ENCODE data around the gene ENTPD5. TPM values are rescaled to one million over a fixed set of nuclear protein-coding genes. Genes with fewer than 3 reads are reported as not detected.

The ENTPD5 gene
- total RNA-seq, 4 donors from 2014 or later, result 28.9 to 300 (median 148) TPM

DNA sequence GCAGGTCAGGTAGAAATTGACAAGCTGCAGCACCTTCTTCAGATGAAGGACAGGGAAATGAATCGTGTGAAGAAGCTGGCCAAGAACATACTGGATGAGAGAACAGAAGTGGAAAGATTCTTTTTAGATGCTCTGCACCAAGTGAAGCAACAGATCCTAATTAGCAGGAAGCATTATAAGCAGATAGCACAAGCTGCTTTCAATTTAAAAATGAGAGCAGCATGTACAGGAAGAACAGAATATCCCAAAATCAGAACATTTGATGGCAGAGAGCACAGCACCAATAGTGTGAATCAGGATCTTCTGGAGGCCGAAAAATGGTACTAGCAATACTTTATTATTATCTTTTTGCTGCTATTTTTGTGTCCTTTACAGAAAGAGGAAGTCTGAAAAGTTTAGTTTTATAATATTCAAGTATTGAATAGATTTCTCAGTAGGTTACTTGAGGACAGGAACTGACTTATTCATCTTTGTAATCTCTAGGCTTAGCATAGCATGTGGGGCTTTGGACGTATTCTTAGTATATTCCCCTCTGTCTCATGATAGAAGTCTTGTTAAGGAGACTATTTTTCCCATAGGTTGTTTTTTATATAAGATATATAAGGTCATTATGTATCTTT lies 30.9 kb upstream of the ENTPD5 start:
- DNase-seq, result no peak
- Histone ChIP-seq H3K4me3 (no peak overlapping the region), H3K4me1 (no peaks in the 10 kb centered on the region), H3K36me3 (no peaks in the 10 kb centered on the region), H3K27ac (no peak overlapping the region), H3K9me3 (no peaks in the 10 kb centered on the region), H3K27me3 (no peaks in the 10 kb centered on the region)
- no peak for TF ChIP-seq POLR2A (IDR thresholded peaks at IDR 0.05)
- TF ChIP-seq, protein P1, sequence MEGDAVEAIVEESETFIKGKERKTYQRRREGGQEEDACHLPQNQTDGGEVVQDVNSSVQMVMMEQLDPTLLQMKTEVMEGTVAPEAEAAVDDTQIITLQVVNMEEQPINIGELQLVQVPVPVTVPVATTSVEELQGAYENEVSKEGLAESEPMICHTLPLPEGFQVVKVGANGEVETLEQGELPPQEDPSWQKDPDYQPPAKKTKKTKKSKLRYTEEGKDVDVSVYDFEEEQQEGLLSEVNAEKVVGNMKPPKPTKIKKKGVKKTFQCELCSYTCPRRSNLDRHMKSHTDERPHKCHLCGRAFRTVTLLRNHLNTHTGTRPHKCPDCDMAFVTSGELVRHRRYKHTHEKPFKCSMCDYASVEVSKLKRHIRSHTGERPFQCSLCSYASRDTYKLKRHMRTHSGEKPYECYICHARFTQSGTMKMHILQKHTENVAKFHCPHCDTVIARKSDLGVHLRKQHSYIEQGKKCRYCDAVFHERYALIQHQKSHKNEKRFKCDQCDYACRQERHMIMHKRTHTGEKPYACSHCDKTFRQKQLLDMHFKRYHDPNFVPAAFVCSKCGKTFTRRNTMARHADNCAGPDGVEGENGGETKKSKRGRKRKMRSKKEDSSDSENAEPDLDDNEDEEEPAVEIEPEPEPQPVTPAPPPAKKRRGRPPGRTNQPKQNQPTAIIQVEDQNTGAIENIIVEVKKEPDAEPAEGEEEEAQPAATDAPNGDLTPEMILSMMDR (IDR thresholded peaks at IDR 0.05), result no peak

DNA sequence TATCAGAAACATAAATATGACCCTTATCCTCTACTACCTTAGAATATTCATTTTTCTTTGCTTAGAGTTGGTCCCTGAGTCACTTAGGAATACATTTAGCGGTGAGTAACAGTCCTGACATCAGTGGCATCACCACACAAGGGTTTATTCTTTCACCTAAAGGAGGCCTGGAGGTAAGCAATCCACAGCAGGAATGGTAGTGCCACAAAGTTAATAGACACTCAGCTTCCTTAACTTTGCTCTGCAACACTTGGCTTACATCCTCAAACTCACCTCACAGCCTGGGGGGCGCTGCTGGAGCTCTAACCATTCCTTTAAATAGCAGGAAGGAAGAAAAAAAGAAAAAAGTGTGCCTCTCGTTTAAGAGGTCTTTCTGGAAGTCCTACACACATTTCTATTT lies 29.2 kb upstream of the ENTPD5 start:
- no peak overlapping the region for H3K27ac ChIP-seq
- TF ChIP-seq, protein P1 (IDR thresholded peaks at IDR 0.05), result no peak
- no peak for TF ChIP-seq POLR2A (IDR thresholded peaks at IDR 0.05)
- no peaks in the 10 kb centered on the region for H3K27me3 ChIP-seq
- no peak for DNase-seq
- H3K9me3 ChIP-seq, result no peaks in the 10 kb centered on the region
- no peaks in the 10 kb centered on the region for H3K4me1 ChIP-seq
- H3K4me3 ChIP-seq, result no peak overlapping the region
- H3K36me3 ChIP-seq, result no peaks in the 10 kb centered on the region

DNA sequence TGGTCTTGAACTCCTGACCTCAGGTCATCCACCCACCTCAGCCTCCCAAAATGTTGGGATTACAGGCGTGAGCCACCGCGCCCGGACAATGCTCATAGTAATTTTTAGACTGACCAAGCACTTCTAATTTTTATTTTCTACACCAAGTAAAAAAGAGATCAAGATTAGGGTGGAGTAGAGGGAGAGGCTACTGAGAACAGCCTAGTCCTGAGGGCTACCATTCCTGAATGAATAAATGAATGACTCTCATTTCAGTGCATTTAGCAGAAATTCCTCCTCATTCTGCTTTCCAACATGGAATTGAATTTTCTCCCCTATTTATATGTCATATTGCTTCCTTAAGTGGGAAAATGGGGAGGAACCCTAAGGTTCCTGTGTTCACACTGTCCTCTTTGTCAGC lies 26.4 kb upstream of the ENTPD5 start:
- TF ChIP-seq, protein P1 (IDR thresholded peaks at IDR 0.05), result no peak
- no peak for TF ChIP-seq POLR2A (IDR thresholded peaks at IDR 0.05)
- H3K4me1 ChIP-seq, result no peaks in the 10 kb centered on the region
- no peaks in the 10 kb centered on the region for H3K9me3 ChIP-seq
- no peak overlapping the region for H3K27ac ChIP-seq
- H3K27me3 ChIP-seq, result no peaks in the 10 kb centered on the region
- H3K36me3 ChIP-seq, result no peaks in the 10 kb centered on the region
- no peak overlapping the region for H3K4me3 ChIP-seq
- DNase-seq, result no peak

- no peaks in the 10 kb centered on the region for H3K9me3 ChIP-seq
- H3K27me3 ChIP-seq, result no peaks in the 10 kb centered on the region
- no peak overlapping the region for H3K27ac ChIP-seq
- no peaks in the 10 kb centered on the region for H3K36me3 ChIP-seq
- TF ChIP-seq, protein P1 (IDR thresholded peaks at IDR 0.05), result no peak
- no peak for TF ChIP-seq POLR2A (IDR thresholded peaks at IDR 0.05)
- no peaks in the 10 kb centered on the region for H3K4me1 ChIP-seq
- no peak overlapping the region for H3K4me3 ChIP-seq
- no peak for DNase-seq
Measured at GRCh38 chr14:74042296-74042695, 23.2 kb upstream of the ENTPD5 start.

- no peaks in the 10 kb centered on the region for H3K36me3 ChIP-seq
- DNase-seq, result no peak
- no peaks in the 10 kb centered on the region for H3K4me1 ChIP-seq
- no peaks in the 10 kb centered on the region for H3K27me3 ChIP-seq
- H3K9me3 ChIP-seq, result no peaks in the 10 kb centered on the region
- H3K27ac ChIP-seq, result no peak overlapping the region
- TF ChIP-seq, protein P1 (IDR thresholded peaks at IDR 0.05), result peak; percentile 60 to 79 (median 72)
- no peak for TF ChIP-seq POLR2A (IDR thresholded peaks at IDR 0.05)
- no peak overlapping the region for H3K4me3 ChIP-seq
Measured at GRCh38 chr14:74038020-74038859, 19.2 kb upstream of the ENTPD5 start.
